Endothelial cell of umbilical vein (primary cell): ENCODE data around the gene DHX40. TPM values are rescaled to one million over a fixed set of nuclear protein-coding genes. Genes with fewer than 3 reads are reported as not detected.

Experiments
- BruUV-seq: library from RNA; stranded (reverse); fragments of 400-500 nt; replicated peaks from 2 replicates; lab custom pipeline; 2021; lab: Mats Ljungman, UMichigan
- CTCF ChIA-PET: fragments of 300-600, 350-600 bp; sonication (Branson Sonifier 250); formaldehyde crosslinking; loops from one replicate; lab custom pipeline; 2021; ENCODE audit warnings: antibody characterized with exemption, inconsistent platforms; lab: Charles Lee
- POLR2A ChIA-PET: fragments of 300-600, 350-600 bp; sonication (Branson Sonifier 250); formaldehyde crosslinking; loops from one replicate; lab custom pipeline; 2021; ENCODE audit warnings: antibody characterized with exemption, inconsistent platforms; lab: Charles Lee
- DNase-seq: peaks from one replicate; pipeline ENCODE4 v3.0.0-alpha.2; 2011; ENCODE audit warnings: low read depth, low spot score
- FAIRE-seq: peaks from 2 replicates; lab custom pipeline; 2011; peaks lifted over from hg19 to GRCh38; lab: Jason Lieb, UNC
- H2AFZ ChIP-seq: 2 replicates; pipeline ENCODE4 v1.6.0; 2012; ENCODE audit warnings: low read depth, low read length, control low read depth, inconsistent platforms
- H3K27ac ChIP-seq: 2 replicates; pipeline ENCODE4 v1.5.1; 2011; ENCODE audit warnings: low read depth, mild to moderate bottlenecking, control low read depth, low read length, moderate library complexity; ENCODE audit not compliant: insufficient read depth
- H3K27me3 ChIP-seq, 2 experiments: 2 replicates each; pipeline versions ENCODE4 v1.6.0 to v1.6.1; 2011; ENCODE audit warnings: low read length in 2 of 2, mixed read lengths in 1 of 2; ENCODE audit not compliant: control insufficient read depth in 2 of 2, insufficient read depth in 2 of 2
- H3K36me3 ChIP-seq, 2 experiments: 2 replicates in 1 of 2; 3 replicates in 1 of 2; pipeline ENCODE4 v1.5.1; 2011; ENCODE audit warnings: low read length in 2 of 2, mild to moderate bottlenecking in 1 of 2, moderate library complexity in 1 of 2; ENCODE audit not compliant: control insufficient read depth in 2 of 2, insufficient read depth in 2 of 2; ENCODE audit errors: extremely low read depth in 1 of 2
- H3K4me1 ChIP-seq: 3 replicates; pipeline ENCODE4 v1.5.1; 2011; ENCODE audit warnings: mild to moderate bottlenecking, low read length; ENCODE audit not compliant: control insufficient read depth, insufficient read depth; ENCODE audit errors: extremely low read depth
- H3K4me2 ChIP-seq: 2 replicates; pipeline ENCODE4 v1.6.1; 2011; ENCODE audit warnings: low read length, control low read depth, mixed read lengths; ENCODE audit not compliant: insufficient read depth
- H3K4me3 ChIP-seq, 3 experiments: fragments of 200-600 bp in 1 of 3; sonication (generic), shearing (Covaris generic) in 1 of 3; replicated peaks in 1 of 3; 2 replicates each; pipeline ENCODE4 v1.5.1; 2011 to 2016; ENCODE audit warnings: control low read depth in 3 of 3, low read length in 3 of 3, mild to moderate bottlenecking in 2 of 3, inconsistent platforms in 1 of 3, low read depth in 1 of 3, moderate library complexity in 1 of 3; ENCODE audit not compliant: insufficient read depth in 1 of 3
- H3K79me2 ChIP-seq: 2 replicates; pipeline ENCODE4 v1.6.0; 2012; ENCODE audit warnings: low read length, inconsistent platforms; ENCODE audit not compliant: control insufficient read depth, insufficient read depth
- H3K9ac ChIP-seq: replicated peaks from 2 replicates; pipeline ENCODE3; 2011; ENCODE audit warnings: low read length, control low read depth; ENCODE audit not compliant: insufficient read depth; ENCODE audit errors: extremely low read depth
- H3K9me1 ChIP-seq: replicated peaks from 3 replicates; pipeline ENCODE4 v1.6.0; 2011; ENCODE audit warnings: mild to moderate bottlenecking, low read length; ENCODE audit not compliant: control insufficient read depth, insufficient read depth; ENCODE audit errors: extremely low read depth
- H3K9me3 ChIP-seq: replicated peaks from 2 replicates; pipeline ENCODE4 v1.5.1; 2012; ENCODE audit warnings: low read length, inconsistent platforms; ENCODE audit not compliant: control insufficient read depth, insufficient read depth
- H4K20me1 ChIP-seq: replicated peaks from 2 replicates; pipeline ENCODE3; 2011; ENCODE audit warnings: mild to moderate bottlenecking, low read length; ENCODE audit not compliant: control insufficient read depth, insufficient read depth; ENCODE audit errors: extremely low read depth
- CTCF ChIP-seq, 2 donors: IDR thresholded peaks; 1 replicate in 1 of 2; 2 replicates in 1 of 2; pipeline ENCODE4 v1.5.1; 2011; ENCODE audit warnings: low read length in 2 of 2, mild to moderate bottlenecking in 2 of 2, moderate library complexity in 2 of 2, control low read depth in 1 of 2, inconsistent platforms in 1 of 2, low read depth in 1 of 2; ENCODE audit not compliant: insufficient read depth in 1 of 2; ENCODE audit errors: extremely low read depth in 1 of 2
- EZH2 ChIP-seq: IDR thresholded peaks from 2 replicates; pipeline ENCODE4 v1.6.1; 2012; ENCODE audit warnings: borderline replicate concordance, low read depth, mild to moderate bottlenecking, moderate library complexity, low read length, inconsistent platforms; ENCODE audit not compliant: severe bottlenecking
- FOS ChIP-seq: IDR thresholded peaks from 2 replicates; pipeline ENCODE4 v1.6.1; 2011; ENCODE audit warnings: mild to moderate bottlenecking, low read length, moderate library complexity, borderline replicate concordance; ENCODE audit not compliant: insufficient read depth
- GATA2 ChIP-seq: IDR thresholded peaks from 2 replicates; pipeline ENCODE4 v1.7.0; 2011; ENCODE audit warnings: low read depth, mild to moderate bottlenecking, moderate library complexity, mixed read lengths, low read length; ENCODE audit not compliant: insufficient read length, insufficient read depth
- JUN ChIP-seq: IDR thresholded peaks from 2 replicates; pipeline ENCODE4 v1.6.1; 2011; ENCODE audit warnings: borderline replicate concordance, low read depth; ENCODE audit not compliant: insufficient read length, insufficient read depth
- MAX ChIP-seq: IDR thresholded peaks from 2 replicates; pipeline ENCODE4 v1.6.1; 2011; ENCODE audit not compliant: insufficient read depth, insufficient read length
- MYC ChIP-seq: IDR thresholded peaks from one replicate; pipeline ENCODE4 v1.6.1; 2011; ENCODE audit warnings: mild to moderate bottlenecking, low read depth, low read length
- POLR2A ChIP-seq: IDR thresholded peaks from 2 replicates; pipeline ENCODE4 v1.6.1; 2012; ENCODE audit warnings: low read depth, mild to moderate bottlenecking, control low read depth, low read length
- POLR2AphosphoS5 ChIP-seq: IDR thresholded peaks from 2 replicates; pipeline ENCODE4 v1.6.1; 2012; ENCODE audit warnings: low read depth, mild to moderate bottlenecking, control low read depth, low read length, moderate library complexity; ENCODE audit not compliant: insufficient read depth
- dilution Hi-C: fragments of 300-500 bp; cut with MboI; formaldehyde crosslinking; loops from one replicate; pipeline ENCODE4 v1.15.0; 2019; ENCODE audit warnings: low sequenced_read_pairs; ENCODE audit not compliant: extremely low pct_ligation_motif_present
- intact Hi-C: fragments of 100-400 bp; cut with micrococcal nuclease; formaldehyde crosslinking; loops from one replicate; pipeline ENCODE4 v1.10.0; 2022
- polyA plus RNA-seq, 4 experiments: library from polyadenylated mRNA; depleted of rRNA in 3 of 4; stranded (reverse) in 3 of 4; unstranded in 1 of 4; fragments of >200 nt; gene quantifications; 2 replicates each; pipeline versions ENCODE4 v1.2.1 to v1.2.3, GENCODE V29; 2011 to 2012; ENCODE audit warnings: missing spikeins in 1 of 4
- total RNA-seq: library from RNA; stranded (reverse); gene quantifications from 2 replicates; pipeline ENCODE4 v1.2.3, GENCODE V29; 2021

The DHX40 gene
- total and polyA plus RNA-seq, 2 donors (not counting 3 experiments of a cell fraction or from before 2014, with no cell fraction given): 14.0 to 29.7 TPM

GRCh38 chr17:59637611-59638310 is 72.4 kb downstream of the DHX40 start:
- Histone ChIP-seq H3K9me1 (no peaks in the 10 kb centered on the region), H3K36me3 (no peaks in the 10 kb centered on the region), H3K4me1 (peaks cover 18% of the 10 kb centered on the region), H3K4me3 (no peak overlapping the region), H3K9ac (no peak overlapping the region), H4K20me1 (peaks cover 25% of the 10 kb centered on the region), H3K27me3 (no peaks in the 10 kb centered on the region), H3K9me3 (no peaks in the 10 kb centered on the region), H3K4me2 (no peak overlapping the region), H3K27ac (no peak overlapping the region), H3K79me2 (peaks cover 97% of the 10 kb centered on the region), H2AFZ (no peak overlapping the region)
- TF ChIP-seq JUN: no peak
- no peak for TF ChIP-seq MAX
- TF ChIP-seq POLR2AphosphoS5: no peak
- no peak for TF ChIP-seq CTCF (IDR thresholded peaks at IDR 0.05; ENCODE audit: extremely low read depth in 1 of 2, insufficient read depth in 1 of 2, low read depth in 1 of 2, low read length in 2 of 2)
- TF ChIP-seq EZH2: no peak
- no peak for TF ChIP-seq MYC
- TF ChIP-seq FOS: no peak
- no peak for TF ChIP-seq POLR2A
- no peak for TF ChIP-seq GATA2
- dilution Hi-C loops: no loop called here
- intact Hi-C loops: no loop called here
- BruUV-seq: no TSS peak
- no peak for FAIRE-seq
- CTCF ChIA-PET: interaction anchor here (1.4 to 1.5 kb wide), 3 partner anchors 9 to 18 kb away, joined by 3 to 6 read pairs (median 5); no protein-coding TSS in a partner anchor
- no peak for DNase-seq
- POLR2A ChIA-PET: interaction anchor here (0.6 to 0.8 kb wide), 2 partner anchors 19 to 27 kb away, joined by 3 to 6 read pairs; no protein-coding TSS in a partner anchor
